Parathyroid adenoma (tissue), 2 donors: ENCODE measurements around the gene CADPS.

Experiments used
- H2AFZ ChIP-seq: fragments of 300-600 bp; sonication (generic); one replicate; pipeline ENCODE4 v1.7.0; 2017; ENCODE audit warnings: antibody characterized with exemption, mild to moderate bottlenecking
- H3K27ac ChIP-seq: fragments of 300-600 bp; sonication (generic); one replicate; pipeline ENCODE4 v1.7.0; 2017
- H3K27me3 ChIP-seq: fragments of 300-600 bp; sonication (generic); one replicate; pipeline ENCODE4 v1.7.0; 2017; ENCODE audit warnings: low read length; ENCODE audit not compliant: control insufficient read depth, insufficient read depth
- H3K36me3 ChIP-seq: fragments of 300-600 bp; sonication (generic); one replicate; pipeline ENCODE4 v1.7.0; 2017; ENCODE audit warnings: low read length; ENCODE audit not compliant: control insufficient read depth, insufficient read depth
- H3K4me1 ChIP-seq: fragments of 300-600 bp; sonication (generic); one replicate; pipeline ENCODE4 v1.7.0; 2017; ENCODE audit warnings: control low read depth
- H3K4me2 ChIP-seq: fragments of 300-600 bp; sonication (generic); one replicate; pipeline ENCODE4 v1.7.0; 2017; ENCODE audit warnings: low read length
- H3K4me3 ChIP-seq: fragments of 300-600 bp; sonication (generic); one replicate; pipeline ENCODE4 v1.7.0; 2017; ENCODE audit warnings: low read depth, low read length
- H3K79me2 ChIP-seq: fragments of 300-600 bp; sonication (generic); one replicate; pipeline ENCODE4 v1.7.0; 2017; ENCODE audit warnings: control low read depth
- H3K9ac ChIP-seq: fragments of 300-600 bp; sonication (generic); one replicate; pipeline ENCODE4 v1.7.0; 2017; ENCODE audit warnings: mild to moderate bottlenecking
- H3K9me3 ChIP-seq: fragments of 300-600 bp; sonication (generic); one replicate; pipeline ENCODE4 v1.7.0; 2017; ENCODE audit warnings: low read length; ENCODE audit not compliant: control insufficient read depth
- TF ChIP-seq, protein P1 (sequence below): fragments of 300-600 bp; sonication (generic); IDR thresholded peaks from one replicate; pipeline ENCODE4 v1.7.0; 2017; ENCODE audit warnings: antibody characterized with exemption, mild to moderate bottlenecking
- donor health status: primary hyperparathyroidism.

CADPS gene

GRCh38 chr3:62365391-62366125, 509.7 kb downstream of the CADPS start:
- no peaks in the 10 kb centered on the region for H3K36me3 ChIP-seq
- no peak overlapping the region for H3K9ac ChIP-seq
- no peak overlapping the region for H3K4me2 ChIP-seq
- H3K79me2 ChIP-seq = no peaks in the 10 kb centered on the region
- H2AFZ ChIP-seq = no peak overlapping the region
- peaks cover 20% of the 10 kb centered on the region for H3K27me3 ChIP-seq
- TF ChIP-seq, protein P1, sequence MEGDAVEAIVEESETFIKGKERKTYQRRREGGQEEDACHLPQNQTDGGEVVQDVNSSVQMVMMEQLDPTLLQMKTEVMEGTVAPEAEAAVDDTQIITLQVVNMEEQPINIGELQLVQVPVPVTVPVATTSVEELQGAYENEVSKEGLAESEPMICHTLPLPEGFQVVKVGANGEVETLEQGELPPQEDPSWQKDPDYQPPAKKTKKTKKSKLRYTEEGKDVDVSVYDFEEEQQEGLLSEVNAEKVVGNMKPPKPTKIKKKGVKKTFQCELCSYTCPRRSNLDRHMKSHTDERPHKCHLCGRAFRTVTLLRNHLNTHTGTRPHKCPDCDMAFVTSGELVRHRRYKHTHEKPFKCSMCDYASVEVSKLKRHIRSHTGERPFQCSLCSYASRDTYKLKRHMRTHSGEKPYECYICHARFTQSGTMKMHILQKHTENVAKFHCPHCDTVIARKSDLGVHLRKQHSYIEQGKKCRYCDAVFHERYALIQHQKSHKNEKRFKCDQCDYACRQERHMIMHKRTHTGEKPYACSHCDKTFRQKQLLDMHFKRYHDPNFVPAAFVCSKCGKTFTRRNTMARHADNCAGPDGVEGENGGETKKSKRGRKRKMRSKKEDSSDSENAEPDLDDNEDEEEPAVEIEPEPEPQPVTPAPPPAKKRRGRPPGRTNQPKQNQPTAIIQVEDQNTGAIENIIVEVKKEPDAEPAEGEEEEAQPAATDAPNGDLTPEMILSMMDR = no peak
- no peak overlapping the region for H3K4me3 ChIP-seq
- H3K4me1 ChIP-seq = no peaks in the 10 kb centered on the region
- H3K27ac ChIP-seq = no peak overlapping the region
- H3K9me3 ChIP-seq = no peaks in the 10 kb centered on the region

DNA sequence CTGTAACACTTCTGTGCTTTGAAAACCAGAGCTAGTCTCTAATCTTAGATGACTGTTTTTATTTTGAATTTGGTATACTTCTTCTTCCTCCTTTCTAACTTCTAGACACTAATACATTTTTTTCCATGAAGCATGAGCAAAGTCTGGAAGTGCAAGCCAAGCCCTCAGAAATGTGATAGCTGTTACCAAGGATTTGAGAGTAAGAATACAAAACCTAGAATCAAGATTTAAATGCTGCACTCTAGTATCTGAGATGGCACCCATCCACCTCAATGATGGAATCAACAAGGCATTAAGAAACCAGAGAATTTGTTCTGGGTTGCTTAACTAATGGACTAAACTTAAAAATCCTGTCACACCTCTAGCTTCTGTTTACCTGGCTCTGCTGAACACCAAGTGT, 511.0 kb downstream of the CADPS start:
- H2AFZ ChIP-seq = no peak overlapping the region
- TF ChIP-seq, protein P1 = no peak
- H3K4me3 ChIP-seq = no peak overlapping the region
- H3K36me3 ChIP-seq = no peaks in the 10 kb centered on the region
- H3K27ac ChIP-seq = no peak overlapping the region
- no peak overlapping the region for H3K9ac ChIP-seq
- H3K9me3 ChIP-seq = no peaks in the 10 kb centered on the region
- H3K27me3 ChIP-seq = peaks cover 16% of the 10 kb centered on the region
- H3K4me1 ChIP-seq = no peaks in the 10 kb centered on the region
- H3K79me2 ChIP-seq = no peaks in the 10 kb centered on the region
- H3K4me2 ChIP-seq = no peak overlapping the region

- TF ChIP-seq, protein P1 = no peak
- peaks cover 8% of the 10 kb centered on the region for H3K27me3 ChIP-seq
- H2AFZ ChIP-seq = no peak overlapping the region
- no peaks in the 10 kb centered on the region for H3K4me1 ChIP-seq
- no peaks in the 10 kb centered on the region for H3K36me3 ChIP-seq
- H3K9ac ChIP-seq = no peak overlapping the region
- no peaks in the 10 kb centered on the region for H3K79me2 ChIP-seq
- no peak overlapping the region for H3K4me2 ChIP-seq
- no peaks in the 10 kb centered on the region for H3K9me3 ChIP-seq
- no peak overlapping the region for H3K27ac ChIP-seq
- no peak overlapping the region for H3K4me3 ChIP-seq
These were observed 511.9 kb downstream of the CADPS start for GRCh38 chr3:62363275-62363674.

DNA sequence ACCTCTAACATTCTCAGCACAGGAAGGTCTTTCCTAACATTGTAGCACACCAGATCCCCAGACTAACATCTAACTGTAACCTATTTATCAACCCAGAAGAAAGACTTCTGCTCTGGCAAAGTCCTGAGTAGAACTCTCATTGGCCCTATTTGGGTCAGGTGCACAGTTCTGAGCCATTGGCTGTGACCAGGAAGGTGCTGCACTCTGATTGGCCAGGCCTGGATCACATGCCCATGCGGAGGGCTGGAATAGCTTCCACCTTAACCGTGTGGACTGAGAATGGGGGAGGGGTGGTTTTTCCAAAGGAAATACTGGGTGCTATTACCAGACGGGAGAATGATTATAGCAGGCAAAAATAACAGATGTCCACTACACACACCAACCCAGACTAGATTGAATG, 513.4 kb downstream of the CADPS start:
- Histone ChIP-seq H3K27me3 (no peaks in the 10 kb centered on the region), H3K4me1 (no peaks in the 10 kb centered on the region), H3K27ac (no peak overlapping the region), H3K9me3 (no peaks in the 10 kb centered on the region), H3K79me2 (no peaks in the 10 kb centered on the region), H3K36me3 (no peaks in the 10 kb centered on the region), H3K9ac (no peak overlapping the region), H2AFZ (no peak overlapping the region), H3K4me3 (no peak overlapping the region), H3K4me2 (no peak overlapping the region)
- TF ChIP-seq, protein P1 = no peak

DNA sequence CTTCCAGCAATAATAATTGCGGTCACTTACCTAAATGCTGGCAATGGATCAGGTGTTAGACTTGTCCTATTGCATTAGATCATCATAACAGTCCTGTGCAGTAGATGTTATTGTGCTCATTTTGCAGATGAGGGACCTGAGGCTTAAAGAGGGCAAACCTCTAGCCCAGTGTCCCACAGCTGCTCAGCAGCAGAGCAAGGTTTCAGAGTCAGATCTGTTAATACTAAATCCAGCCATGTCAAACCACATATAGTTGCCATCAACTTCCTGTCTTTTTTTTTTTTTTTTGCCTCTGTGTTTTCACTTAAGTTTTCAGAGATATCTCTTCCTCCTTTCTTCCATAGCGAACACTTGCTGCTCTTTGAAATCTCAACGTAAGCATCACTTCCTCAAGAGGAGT, 514.0 kb downstream of the CADPS start:
- no peaks in the 10 kb centered on the region for H3K36me3 ChIP-seq
- H2AFZ ChIP-seq = no peak overlapping the region
- H3K4me2 ChIP-seq = no peak overlapping the region
- no peak overlapping the region for H3K4me3 ChIP-seq
- H3K9ac ChIP-seq = no peak overlapping the region
- no peak overlapping the region for H3K27ac ChIP-seq
- H3K9me3 ChIP-seq = no peaks in the 10 kb centered on the region
- TF ChIP-seq, protein P1 = no peak
- H3K27me3 ChIP-seq = no peaks in the 10 kb centered on the region
- H3K4me1 ChIP-seq = no peaks in the 10 kb centered on the region
- no peaks in the 10 kb centered on the region for H3K79me2 ChIP-seq
